SKM-1 treated with dmso at 0.1 percent for 144 hours (cell line): ENCODE data around the gene MAPK12.

Experiments used
- DNase-seq: peaks from one replicate; lab custom pipeline; 2025; ENCODE audit not compliant: unreplicated experiment; lab: John Stamatoyannopoulos, UW

MAPK12 gene

GRCh38 chr22:50269573-50269969, 8.1 kb upstream of the MAPK12 start:
- no peak for DNase-seq

- DNase-seq: no peak
These were observed 7.2 kb upstream of the MAPK12 start for GRCh38 chr22:50268655-50269113.

GRCh38 chr22:50267591-50268390, 6.3 kb upstream of the MAPK12 start:
- DNase-seq: no peak

- no peak for DNase-seq
These were observed 5.5 kb upstream of the MAPK12 start for GRCh38 chr22:50266994-50267393.

- no peak for DNase-seq
These were observed 3.6 kb upstream of the MAPK12 start for GRCh38 chr22:50264946-50265669.

GRCh38 chr22:50264104-50264745, 2.7 kb upstream of the MAPK12 start:
- no peak for DNase-seq

GRCh38 chr22:50262973-50263617, 1.6 kb upstream of the MAPK12 start:
- no peak for DNase-seq

GRCh38 chr22:50262460-50262911, 1.0 kb upstream of the MAPK12 start:
- no peak for DNase-seq

GRCh38 chr22:50260801-50261614, 475 bp downstream of the MAPK12 start:
- no peak for DNase-seq

- no peak for DNase-seq
These were observed 1.1 kb downstream of the MAPK12 start for GRCh38 chr22:50260434-50260800.

GRCh38 chr22:50259302-50259701, 2.2 kb downstream of the MAPK12 start:
- DNase-seq: no peak

GRCh38 chr22:50258361-50259292, 2.9 kb downstream of the MAPK12 start:
- DNase-seq: no peak

GRCh38 chr22:50257451-50258360, 3.8 kb downstream of the MAPK12 start:
- DNase-seq: no peak

GRCh38 chr22:50257041-50257440, 4.4 kb downstream of the MAPK12 start:
- no peak for DNase-seq

GRCh38 chr22:50256258-50256862, 5.1 kb downstream of the MAPK12 start:
- no peak for DNase-seq

GRCh38 chr22:50255607-50256006, 5.9 kb downstream of the MAPK12 start:
- DNase-seq: no peak

GRCh38 chr22:50255099-50255498, 6.4 kb downstream of the MAPK12 start:
- no peak for DNase-seq

- no peak for DNase-seq
These were observed 7.5 kb downstream of the MAPK12 start for GRCh38 chr22:50253941-50254340.
